GOT3 (cell line): ENCODE data around the gene ZFYVE1.
"Not testable (repeated sequence)": the region's sequence is repeated elsewhere in the genome, so short reads cannot be mapped to it uniquely, and the experiment has no call there.

ENCODE experiments used
- DNase-seq: peaks from one replicate; lab custom pipeline; 2025; ENCODE audit warnings: mixed read lengths; lab: John Stamatoyannopoulos, UW

Gene ZFYVE1

DNA sequence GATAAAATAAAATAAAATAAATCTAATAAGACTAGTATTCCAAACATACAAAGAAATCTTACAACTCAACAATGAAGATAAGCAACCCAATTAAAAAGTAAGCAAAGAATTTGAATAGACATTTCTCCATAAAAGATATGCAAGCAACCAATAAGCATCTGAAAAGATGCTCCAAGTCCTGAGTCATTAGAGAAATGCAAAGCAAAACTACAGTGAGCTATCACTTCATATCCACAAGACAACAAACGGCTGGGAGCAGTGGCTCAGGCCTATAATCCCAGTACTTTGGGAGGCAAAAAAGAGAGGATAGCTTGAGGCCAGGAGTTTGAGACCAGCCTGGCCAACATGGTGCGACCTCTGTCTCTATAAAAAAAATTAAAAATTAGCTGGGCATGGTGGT is 26.8 kb downstream of the ZFYVE1 start:
- DNase-seq, result no peak

DNA sequence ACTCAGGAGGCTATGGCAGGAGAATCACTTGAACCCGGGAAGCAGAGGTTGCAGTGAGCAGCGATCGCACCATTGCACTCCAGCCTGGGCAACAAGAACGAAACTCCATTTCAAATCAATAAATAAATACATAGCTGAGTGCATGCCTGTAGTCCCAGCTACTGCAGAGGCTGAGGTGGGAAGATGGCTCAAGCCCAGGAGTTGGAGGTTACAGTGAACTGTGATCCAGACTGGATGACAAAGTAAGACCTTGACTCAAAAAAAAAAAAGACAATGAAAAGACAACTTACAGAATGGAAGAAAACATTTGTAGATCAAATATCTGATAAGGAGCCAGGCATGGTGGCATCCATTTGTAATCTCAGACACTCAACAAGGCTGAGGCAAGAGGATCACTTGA is 27.6 kb downstream of the ZFYVE1 start:
- no peak for DNase-seq

DNA sequence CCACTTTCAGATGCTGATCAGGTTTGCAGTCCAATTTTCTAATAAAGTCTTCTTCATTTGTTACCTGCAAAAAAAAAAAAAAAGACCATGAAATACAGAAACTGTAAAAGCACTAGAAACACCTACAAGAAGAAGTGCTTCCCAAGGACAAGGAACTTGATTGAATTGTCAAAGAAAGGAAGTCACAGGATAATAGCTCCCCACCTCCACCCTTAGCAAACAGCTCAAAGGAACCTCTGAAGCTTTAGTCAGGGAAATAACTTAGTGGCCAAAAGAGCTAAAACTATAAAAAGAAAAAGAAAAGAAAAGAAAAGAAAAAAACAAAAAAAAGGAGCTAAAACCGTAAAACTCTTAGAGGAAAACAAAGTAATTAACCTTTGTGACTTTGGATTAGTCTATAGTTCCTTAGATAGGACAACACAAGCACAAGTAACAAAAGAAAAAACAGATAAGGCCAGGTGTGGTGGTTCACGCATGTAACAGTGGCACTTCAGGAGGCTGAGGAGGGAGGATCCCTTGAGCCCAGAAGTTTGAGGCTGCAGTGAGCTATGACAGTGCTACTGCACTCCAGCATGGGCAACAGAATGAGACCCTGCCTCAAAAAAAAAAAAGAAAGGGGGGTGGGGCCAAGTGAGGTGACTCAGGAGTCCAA is 28.5 kb downstream of the ZFYVE1 start:
- DNase-seq, result no peak

DNA sequence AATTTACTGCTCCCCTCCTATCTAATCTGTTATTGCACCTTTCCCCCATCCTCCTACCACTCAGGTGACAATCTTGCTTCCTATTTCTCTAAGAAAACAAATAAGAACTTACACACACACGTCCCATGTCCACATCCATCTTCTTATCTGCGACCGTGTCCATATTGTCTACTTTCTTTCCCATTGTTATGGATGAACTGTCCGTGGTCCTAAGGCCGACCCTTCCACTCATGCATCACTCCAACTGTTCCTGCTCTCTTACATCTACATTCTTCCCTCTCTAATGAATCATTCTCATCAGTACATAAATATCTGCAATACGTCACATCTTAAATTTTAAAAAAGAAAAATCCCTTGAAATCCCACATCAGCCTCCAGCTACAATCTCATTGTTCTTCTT is 30.0 kb downstream of the ZFYVE1 start:
- DNase-seq, result no peak

DNA sequence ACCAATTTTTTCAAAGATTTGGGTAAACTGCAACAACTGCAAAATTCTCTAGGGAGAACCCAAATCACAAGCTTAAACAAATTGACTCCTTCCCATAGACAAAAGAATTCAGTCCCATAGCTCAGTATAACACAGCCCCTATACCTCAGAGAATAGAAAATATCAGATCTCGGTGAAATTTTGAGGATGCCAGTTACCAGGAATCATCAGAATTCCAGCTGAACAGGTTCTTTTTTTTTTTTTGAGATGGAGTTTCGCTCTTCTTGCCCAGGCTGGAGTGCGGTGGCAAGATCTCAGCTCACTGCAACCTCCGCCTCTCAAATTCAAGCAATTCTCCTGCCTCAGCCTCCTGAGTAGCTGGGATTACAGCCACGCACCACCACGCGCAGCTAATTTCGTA is 36.7 kb downstream of the ZFYVE1 start:
- no peak for DNase-seq

DNA sequence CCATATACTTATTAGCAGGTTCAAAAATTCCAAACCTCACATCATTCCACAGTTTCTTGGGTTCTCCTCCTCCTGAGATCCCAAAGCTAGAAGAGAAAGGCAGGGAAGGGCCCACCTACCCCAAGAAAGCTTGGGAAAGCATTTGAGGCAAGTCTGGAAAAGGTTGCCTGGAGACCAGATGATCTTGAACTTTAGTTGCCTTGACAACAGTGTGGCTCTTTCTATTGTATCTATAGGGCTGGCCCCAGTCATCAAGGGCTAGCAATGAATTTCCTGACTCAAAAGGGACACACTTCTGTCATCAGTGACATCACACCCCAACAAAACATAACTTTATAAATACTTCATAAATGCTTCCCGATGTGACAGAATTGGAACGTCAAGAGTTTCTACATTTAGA is 40.0 kb downstream of the ZFYVE1 start:
- DNase-seq, result no peak

DNA sequence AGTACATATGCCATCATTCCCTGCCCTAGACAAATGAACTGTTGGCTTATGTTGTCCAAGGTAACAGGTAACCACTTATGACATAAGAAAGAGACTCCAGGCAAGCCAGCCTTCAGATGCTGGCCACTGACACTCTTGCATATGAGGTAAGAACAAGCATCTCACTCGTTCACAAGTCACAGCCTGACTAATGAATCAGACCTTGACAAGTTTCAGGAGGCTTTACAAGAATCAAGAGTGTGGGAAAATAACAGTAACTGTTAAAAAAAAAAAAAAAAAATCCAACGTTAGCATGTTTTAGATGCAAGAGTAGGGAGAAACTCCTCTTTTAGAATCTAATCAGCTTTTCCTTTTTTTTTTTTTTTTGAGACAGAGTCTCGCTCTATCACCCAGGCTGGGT is 40.7 kb downstream of the ZFYVE1 start:
- no peak for DNase-seq

DNA sequence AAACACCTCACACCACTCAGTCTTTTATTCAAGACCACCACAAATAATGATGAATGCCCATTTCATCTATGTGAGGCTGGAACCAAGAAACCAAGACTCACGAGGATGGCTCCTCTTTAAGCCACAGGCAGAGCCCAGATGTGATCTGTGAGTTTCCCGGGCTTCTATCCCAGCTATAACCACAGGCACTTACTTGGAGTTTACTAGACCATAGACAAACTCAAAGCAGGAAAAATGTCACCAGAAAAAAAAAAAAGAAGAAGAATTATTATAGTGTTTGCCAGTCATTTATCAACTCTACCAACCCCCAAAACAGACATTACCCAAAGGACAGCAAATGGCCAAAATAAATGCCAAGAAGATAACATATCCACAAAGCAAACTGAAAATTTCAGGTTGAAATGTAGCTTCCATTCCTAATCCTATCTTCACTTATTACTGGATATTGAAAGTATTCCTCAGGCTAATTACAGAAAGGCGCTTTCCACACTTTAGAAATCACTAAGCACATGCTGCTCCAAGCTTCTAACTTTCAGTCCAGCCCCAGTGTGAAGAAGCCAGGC is 44.7 kb downstream of the ZFYVE1 start:
- DNase-seq, result no peak

DNA sequence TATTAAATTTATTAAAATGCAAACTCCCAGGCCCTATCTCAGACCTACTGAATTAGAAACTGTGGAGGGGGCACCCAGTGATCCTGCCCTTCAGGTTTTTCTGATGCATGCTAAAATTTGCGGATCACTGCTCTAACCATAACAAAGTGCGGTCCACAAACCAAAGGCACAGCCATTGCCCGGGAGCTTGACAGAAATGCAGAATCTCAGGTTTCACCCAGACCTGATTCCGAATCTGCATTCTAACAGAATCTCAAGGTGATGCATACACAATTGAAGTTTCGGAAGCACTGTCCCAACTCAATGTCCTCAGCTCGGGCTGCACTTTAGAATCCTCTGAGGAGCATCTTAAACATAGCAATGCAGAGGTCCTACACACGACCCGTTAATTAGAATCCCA is 46.0 kb downstream of the ZFYVE1 start:
- DNase-seq, result no peak

DNA sequence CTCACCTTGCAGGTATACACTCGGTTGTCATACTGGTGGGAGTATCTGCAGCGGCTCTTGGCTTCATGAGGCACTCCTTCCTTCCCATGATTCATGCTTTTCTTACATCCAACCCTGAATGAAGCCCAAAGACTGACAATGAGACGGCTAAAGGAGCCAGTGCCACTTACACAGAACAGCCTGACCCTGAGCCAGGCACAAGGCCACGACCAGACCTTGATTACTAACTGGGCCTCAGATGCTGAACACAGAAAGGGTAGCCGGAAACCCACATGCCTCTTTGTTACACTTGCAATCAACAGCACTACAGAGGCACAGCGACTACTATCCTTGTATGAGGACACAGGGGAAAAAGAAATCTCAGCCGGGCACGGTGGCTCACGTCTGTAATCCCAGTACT is 48.0 kb downstream of the ZFYVE1 start:
- DNase-seq, result no peak

DNA sequence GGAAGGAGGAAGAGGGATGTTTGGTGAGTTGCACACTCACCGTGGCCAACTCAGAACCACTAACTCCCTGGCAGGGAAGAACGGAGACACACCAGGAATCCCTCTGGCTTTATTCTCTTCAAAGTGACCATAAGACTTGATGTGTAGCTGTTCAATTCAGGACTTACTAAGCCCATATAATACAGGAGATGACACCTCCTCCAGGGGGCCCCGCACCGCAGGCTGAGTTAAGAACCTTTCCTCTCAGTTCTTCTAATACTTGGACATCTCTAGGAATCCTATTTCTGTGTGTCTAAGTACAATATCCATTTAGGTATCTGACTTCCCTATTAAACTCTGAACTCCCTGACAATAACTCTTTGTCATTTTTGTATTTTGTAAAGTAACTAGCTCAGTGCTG is 51.1 kb downstream of the ZFYVE1 start:
- no peak for DNase-seq

DNA sequence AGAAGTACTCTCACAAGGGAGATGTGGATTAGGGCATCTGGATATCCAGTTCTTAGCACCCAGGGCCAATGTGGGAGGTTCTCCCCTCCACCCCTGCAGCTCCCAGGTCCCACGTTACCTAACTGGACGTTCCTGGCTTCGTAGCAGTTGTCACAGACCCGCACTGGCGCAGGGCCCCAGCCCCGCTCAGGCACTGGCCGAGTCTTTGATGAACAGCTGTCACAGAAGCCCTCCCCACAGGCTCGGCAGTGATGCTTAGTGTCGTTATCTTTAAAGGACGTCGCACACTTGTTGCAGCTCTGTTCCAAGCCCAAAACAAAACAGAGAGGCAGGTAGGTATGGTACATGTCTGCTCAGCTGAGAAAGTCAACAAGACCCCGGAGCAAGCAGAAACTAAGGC is 52.2 kb downstream of the ZFYVE1 start:
- no peak for DNase-seq

DNA sequence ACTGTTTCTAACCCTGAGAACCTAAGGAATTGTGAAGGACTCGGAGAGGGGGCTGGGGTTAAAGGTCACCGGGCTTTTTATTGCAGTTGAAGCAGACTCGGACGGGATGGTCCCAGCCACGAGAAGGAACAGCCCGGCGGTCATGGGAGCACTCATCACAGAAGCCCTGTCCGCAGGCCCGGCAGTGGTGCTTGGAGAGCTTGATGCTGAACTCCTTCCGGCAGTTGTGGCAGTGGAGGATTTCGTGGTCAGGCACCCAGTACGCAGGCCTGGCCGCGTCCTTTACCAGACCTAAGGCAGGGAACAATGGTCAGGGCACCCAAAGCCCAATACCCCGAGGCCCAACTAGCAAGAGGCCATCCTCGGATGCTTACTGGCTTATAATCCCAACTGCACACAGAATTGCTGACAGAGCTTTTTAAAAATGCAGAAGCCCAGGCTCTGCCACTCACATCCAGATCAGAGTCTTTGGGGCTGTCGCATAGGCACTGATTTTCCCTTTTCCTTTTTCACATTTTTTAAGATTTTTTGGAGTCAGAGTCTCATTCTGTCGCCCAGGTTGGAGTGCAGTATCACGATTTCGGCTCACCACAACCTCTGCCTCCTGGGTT is 56.0 kb downstream of the ZFYVE1 start:
- DNase-seq, result no peak

DNA sequence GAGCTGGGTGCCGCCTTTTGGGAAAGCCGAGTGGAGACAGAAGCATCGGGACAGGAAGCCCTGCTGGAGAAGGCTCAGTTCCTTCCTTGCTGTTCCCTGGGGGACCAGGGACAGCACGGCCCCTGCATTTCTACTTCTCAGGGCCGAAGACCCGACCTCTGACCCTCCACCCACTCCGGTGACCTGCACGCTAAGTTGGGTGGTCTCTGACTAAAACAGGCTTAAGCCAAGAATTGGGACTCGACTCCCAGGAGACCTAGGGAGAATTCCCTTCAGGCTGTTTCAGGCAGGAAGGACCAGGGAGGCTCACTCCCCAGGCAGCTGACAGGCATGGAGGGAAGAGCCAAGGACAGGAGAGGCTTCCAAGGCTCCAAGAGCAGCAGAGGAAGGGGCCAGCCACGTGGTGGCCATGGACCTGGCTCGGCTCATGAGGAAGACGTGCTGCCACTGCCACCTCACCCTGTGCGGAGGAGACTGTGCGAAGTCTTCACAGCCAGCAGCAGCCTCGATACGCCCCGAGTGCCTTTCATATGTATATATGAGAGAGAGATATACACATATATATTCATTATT is 56.8 kb downstream of the ZFYVE1 start:
- DNase-seq, result no peak

DNA sequence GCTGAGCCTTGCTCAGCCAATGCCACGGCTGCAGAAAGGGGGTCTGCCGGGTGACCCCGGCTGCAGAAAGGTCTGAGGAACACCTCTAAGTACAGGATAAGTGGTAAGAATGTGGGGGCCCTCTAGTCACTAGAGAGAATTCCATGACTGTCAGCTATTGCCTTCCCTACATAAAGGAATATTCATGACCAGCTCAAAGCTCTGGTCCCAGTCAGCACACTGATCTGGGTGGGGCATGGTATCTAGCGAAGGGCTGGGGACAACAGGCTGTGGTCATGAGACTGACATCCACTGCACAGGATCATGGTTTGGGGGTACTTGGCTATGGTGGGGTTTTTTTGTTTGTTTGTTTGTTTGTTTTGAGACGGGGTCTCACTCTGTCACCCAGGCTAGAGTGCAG is 58.6 kb downstream of the ZFYVE1 start:
- DNase-seq, result no peak

DNA sequence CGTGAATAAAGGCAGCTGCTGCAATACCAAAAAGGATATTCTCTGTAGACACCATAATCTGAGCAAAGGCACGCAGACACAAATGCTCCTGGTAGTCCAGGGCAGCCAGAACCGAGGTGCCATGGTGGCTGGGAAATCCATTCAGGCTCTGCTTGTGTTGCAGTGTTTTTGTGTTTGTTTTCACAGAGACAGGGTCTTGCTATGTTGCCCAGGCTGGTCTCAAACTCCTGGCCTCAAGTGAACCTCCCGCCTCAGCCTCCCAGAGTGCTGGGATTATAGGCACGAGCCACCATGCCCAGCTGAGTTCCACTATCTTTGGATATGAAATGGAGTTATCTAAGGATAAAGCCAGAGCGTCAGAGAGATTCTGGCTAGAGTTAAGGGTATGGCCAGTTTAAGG is 60.9 kb downstream of the ZFYVE1 start:
- DNase-seq, result no peak

DNA sequence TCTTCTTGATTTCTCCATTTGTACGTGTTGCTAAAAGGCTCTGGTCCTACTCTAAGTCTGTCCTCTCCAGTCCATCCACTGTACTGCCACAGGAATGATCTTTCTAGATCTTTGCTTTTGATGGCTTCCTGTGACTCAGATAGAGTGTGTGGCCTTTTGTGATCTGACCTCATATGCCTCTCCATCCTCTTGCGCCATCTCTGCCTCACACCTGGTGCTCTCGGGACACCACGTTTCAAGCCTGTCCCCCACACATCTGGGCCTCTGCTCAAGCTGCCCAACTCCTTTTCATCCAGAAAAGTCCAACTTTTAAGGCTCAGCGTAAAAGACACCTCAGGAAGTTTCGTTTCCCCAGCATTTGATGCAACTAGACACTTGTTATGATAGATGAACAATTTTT is 61.7 kb downstream of the ZFYVE1 start:
- no peak for DNase-seq

DNA sequence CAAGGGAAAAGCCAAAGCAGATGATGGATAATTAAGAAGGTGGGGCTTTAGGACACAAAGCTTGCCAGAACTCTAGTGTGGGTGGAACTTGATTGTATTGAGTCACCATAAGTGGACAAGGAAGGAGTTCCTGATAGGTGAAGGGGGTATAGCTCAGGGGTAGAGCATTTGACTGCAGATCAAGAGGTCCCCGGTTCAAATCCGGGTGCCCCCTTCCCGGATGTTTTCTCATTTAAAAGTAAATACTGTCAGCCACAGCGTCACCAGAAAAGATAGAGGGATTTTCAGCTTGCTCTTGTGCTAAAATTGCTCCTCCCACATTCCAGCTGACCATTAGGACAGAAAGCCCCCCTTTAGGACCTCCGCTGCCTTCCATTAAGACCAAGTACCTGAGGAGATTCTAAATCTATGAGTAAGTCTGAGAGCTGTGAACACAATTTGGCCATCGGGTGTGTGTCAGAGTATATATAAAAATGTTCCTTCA is 64.0 kb downstream of the ZFYVE1 start:
- peak; percentile 2 for DNase-seq

DNA sequence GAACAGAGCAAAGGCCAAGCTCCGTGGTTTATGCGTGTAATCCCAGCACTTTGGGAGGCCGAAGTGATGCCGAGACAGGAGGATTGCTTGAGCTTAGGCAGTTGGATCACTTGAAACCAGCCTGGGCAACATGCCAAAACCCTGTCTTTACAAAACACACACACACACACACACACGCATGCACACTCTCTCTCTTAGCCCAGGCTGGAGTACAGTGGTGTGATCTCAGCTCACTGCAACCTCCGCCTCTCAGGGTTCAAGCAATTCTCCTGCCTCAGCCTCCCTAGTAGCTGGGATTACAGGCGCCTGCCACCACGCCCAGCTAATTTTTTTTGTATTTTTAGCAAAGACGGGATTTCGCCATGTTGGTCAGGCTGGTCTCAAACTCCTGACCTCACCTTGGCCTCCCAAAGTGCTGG is 64.6 kb downstream of the ZFYVE1 start:
- DNase-seq, result not testable (repeated sequence)

DNA sequence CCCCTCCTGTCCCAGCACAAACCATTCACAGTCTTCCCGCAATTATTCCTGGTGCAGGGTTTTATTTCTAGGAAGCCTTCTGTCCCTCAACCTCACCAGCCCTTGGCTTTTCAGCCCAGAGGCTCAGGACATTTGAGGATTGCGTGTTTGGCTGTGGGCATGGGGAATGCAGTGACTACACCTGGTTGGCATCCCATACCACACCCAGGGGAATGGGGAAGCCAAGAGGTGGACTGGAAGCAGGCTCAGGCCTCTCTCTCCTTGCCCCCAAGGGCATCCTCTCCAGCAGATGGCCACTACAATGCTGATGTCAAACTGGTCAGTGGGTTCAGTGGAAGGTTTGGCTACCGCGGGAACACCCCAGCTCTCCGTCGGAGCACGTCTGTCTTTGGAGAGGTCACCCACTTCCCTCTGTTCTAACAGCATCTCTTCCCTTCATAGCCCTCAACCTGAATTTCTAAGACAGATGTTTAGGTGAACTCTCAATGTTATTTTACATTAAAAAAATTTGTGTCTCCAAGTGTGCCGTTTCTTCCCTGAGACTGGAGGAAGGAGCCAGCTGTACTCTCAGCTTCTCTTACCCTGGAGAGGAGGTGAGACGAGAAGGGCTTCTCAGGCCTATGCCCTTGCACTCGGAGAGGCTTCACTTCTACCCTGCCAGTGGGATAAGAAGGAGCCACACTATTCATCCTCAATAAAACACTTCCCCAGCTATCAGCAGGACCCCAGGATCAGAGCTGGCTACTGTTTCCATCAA is 65.1 kb downstream of the ZFYVE1 start:
- DNase-seq, result no peak

DNA sequence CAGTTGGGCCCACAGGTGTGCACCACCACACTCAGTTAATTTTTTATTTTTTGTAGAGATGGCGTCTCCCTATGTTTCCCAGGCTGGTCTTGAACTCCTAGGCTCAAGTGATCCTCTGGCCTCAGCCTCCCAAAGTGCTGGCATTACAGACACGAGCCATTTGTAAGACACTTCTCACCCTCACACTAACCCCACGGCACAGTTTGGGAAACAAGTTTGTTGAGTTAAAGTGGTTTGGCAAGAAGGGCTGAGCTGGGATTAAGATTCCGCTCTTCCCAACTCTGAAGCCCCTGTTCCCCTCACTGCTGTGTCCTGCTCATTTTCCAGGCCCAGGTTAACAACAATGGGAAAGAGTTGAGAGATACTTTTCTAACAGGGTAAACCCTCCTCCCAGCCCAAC is 65.9 kb downstream of the ZFYVE1 start:
- not testable (repeated sequence) for DNase-seq

DNA sequence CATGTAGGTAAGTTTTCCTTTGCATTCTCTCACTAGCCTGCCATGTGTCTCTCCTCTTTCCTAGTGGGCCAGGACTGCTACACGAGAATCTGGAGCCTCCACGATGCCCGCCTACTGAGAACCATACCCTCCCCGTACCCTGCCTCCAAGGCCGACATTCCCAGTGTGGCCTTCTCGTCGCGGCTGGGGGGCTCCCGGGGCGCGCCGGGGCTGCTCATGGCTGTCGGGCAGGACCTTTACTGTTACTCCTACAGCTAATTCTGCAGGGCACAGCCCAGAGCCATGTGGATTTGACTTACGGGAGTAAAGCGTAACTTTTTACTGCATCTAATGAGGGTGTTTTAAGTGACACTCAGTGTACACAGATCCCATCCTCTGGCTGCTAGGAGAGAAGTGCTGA is 68.4 kb downstream of the ZFYVE1 start:
- no peak for DNase-seq

DNA sequence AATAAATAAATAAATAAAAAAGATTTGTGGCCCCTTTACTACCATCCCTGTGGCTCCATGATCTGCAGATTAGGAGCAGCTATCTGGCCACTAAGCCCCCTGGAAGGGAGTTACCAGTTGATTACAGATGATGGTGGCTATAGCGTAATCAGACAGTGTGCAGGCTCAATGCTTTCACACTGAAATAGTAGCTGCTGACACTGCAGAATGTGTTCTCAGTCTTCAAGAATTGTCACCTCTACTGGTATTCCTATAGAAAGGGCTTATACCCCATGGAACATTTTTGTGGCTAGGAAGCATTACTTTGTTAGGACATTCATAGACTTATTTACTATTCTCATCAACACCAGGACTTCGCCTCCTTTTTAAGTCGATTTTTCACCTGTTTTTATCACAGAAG is 69.7 kb downstream of the ZFYVE1 start:
- DNase-seq, result no peak
